C4-2B (cell line): ENCODE results near the gene PRMT9.

Source experiments
- CTCF ChIP-seq: fragments of 450-650 bp; conservative IDR thresholded peaks from 2 replicates; pipeline ENCODE4 v1.5.1; 2017; ENCODE audit warnings: mild to moderate bottlenecking
- ZFX ChIP-seq: fragments of 450-650 bp; IDR thresholded peaks from 2 replicates; pipeline ENCODE4 v1.6.1; 2017

GRCh38 chr4:147599206-147599605 lies 84.8 kb downstream of the PRMT9 start:
- TF ChIP-seq CTCF: no peak
- TF ChIP-seq ZFX: no peak
